Mesothelial cell of epicardium (in vitro differentiated cells): Measurements from ENCODE around the gene PFKP. TPM values are rescaled to one million over a fixed set of nuclear protein-coding genes. Genes with fewer than 3 reads are reported as not detected.

ENCODE experiments used
- DNase-seq, 2 experiments: peaks; one replicate each; pipeline ENCODE4 v3.0.0; 2021; ENCODE audit warnings: low spot score in 2 of 2; ENCODE audit not compliant: unreplicated experiment in 2 of 2
- H3K27ac Mint-ChIP-seq: 2 replicates; pipeline ENCODE4 v1.8.0; 2021; ENCODE audit warnings: mixed read lengths
- H3K27me3 Mint-ChIP-seq: 2 replicates; pipeline ENCODE4 v1.8.0; 2021; ENCODE audit warnings: low read depth, mixed read lengths
- H3K36me3 Mint-ChIP-seq: 2 replicates; pipeline ENCODE4 v1.8.0; 2021; ENCODE audit warnings: mixed read lengths
- H3K4me1 Mint-ChIP-seq: 2 replicates; pipeline ENCODE4 v1.8.0; 2021; ENCODE audit warnings: mixed read lengths
- H3K4me3 Mint-ChIP-seq: 2 replicates; pipeline ENCODE4 v1.8.0; 2021; ENCODE audit warnings: mild to moderate bottlenecking, moderate library complexity, mixed read lengths
- H3K9me3 Mint-ChIP-seq: 2 replicates; pipeline ENCODE4 v1.8.0; 2021; ENCODE audit warnings: mixed read lengths
- CTCF ChIP-seq: fragments of 200-600 bp; sonication (generic); IDR thresholded peaks from one replicate; pipeline ENCODE4 v1.5.0; 2021; ENCODE audit warnings: antibody characterized with exemption; ENCODE audit not compliant: unreplicated experiment
- total RNA-seq: library from RNA; stranded (reverse); gene quantifications from 3 replicates; pipeline ENCODE4 v1.2.1, GENCODE V29; 2021

PFKP gene
- total RNA-seq, 1 donor from 2014 or later: 35.3 TPM

- DNase-seq: no peak
- no peak overlapping the region for H3K4me3 Mint-ChIP-seq
- H3K4me1 Mint-ChIP-seq: peaks cover 13% of the 10 kb centered on the region
- peaks cover 5% of the 10 kb centered on the region for H3K9me3 Mint-ChIP-seq
- H3K27ac Mint-ChIP-seq: no peak overlapping the region
- H3K36me3 Mint-ChIP-seq: no peaks in the 10 kb centered on the region
- no peak for TF ChIP-seq CTCF
- no peaks in the 10 kb centered on the region for H3K27me3 Mint-ChIP-seq
Observed at GRCh38 chr10:3054183-3054850, 13.0 kb upstream of the PFKP start.

GRCh38 chr10:3054851-3055199 is 12.5 kb upstream of the PFKP start:
- H3K27me3 Mint-ChIP-seq: no peaks in the 10 kb centered on the region
- no peak for TF ChIP-seq CTCF

GRCh38 chr10:3056280-3057037 is 10.9 kb upstream of the PFKP start:
- peak overlapping the region; percentile 17 for H3K27ac Mint-ChIP-seq
- no peak for DNase-seq
- H3K36me3 Mint-ChIP-seq: no peaks in the 10 kb centered on the region

More at GRCh38 chr10:3054851-3055199, 12.5 kb upstream of the PFKP start:
- H3K4me1 Mint-ChIP-seq: peaks cover 13% of the 10 kb centered on the region
- H3K4me3 Mint-ChIP-seq: no peak overlapping the region
- no peaks in the 10 kb centered on the region for H3K36me3 Mint-ChIP-seq
- no peak for DNase-seq
- H3K9me3 Mint-ChIP-seq: peaks cover 5% of the 10 kb centered on the region
- H3K27ac Mint-ChIP-seq: no peak overlapping the region

GRCh38 chr10:3057946-3058345 is 9.4 kb upstream of the PFKP start:
- Mint-ChIP-seq H3K27me3 (no peaks in the 10 kb centered on the region), H3K4me1 (peaks cover 13% of the 10 kb centered on the region), H3K27ac (no peak overlapping the region), H3K4me3 (no peak overlapping the region), H3K9me3 (peaks cover 5% of the 10 kb centered on the region), H3K36me3 (no peaks in the 10 kb centered on the region)
- TF ChIP-seq CTCF: no peak
- DNase-seq: no peak

More at GRCh38 chr10:3056280-3057037, 10.9 kb upstream of the PFKP start:
- no peak for TF ChIP-seq CTCF
- peaks cover 5% of the 10 kb centered on the region for H3K9me3 Mint-ChIP-seq
- H3K27me3 Mint-ChIP-seq: no peaks in the 10 kb centered on the region
- H3K4me3 Mint-ChIP-seq: no peak overlapping the region
- H3K4me1 Mint-ChIP-seq: peaks cover 13% of the 10 kb centered on the region

GRCh38 chr10:3059974-3060373 is 7.4 kb upstream of the PFKP start:
- H3K27me3 Mint-ChIP-seq: peaks cover 8% of the 10 kb centered on the region
- no peak overlapping the region for H3K27ac Mint-ChIP-seq
- H3K36me3 Mint-ChIP-seq: no peaks in the 10 kb centered on the region

More at GRCh38 chr10:3059974-3060373, 7.4 kb upstream of the PFKP start:
- Mint-ChIP-seq H3K4me1 (peaks cover 8% of the 10 kb centered on the region), H3K9me3 (no peaks in the 10 kb centered on the region), H3K4me3 (no peak overlapping the region)
- TF ChIP-seq CTCF: no peak
- DNase-seq: no peak
